ENCODE results near the gene TEX14.

DNA sequence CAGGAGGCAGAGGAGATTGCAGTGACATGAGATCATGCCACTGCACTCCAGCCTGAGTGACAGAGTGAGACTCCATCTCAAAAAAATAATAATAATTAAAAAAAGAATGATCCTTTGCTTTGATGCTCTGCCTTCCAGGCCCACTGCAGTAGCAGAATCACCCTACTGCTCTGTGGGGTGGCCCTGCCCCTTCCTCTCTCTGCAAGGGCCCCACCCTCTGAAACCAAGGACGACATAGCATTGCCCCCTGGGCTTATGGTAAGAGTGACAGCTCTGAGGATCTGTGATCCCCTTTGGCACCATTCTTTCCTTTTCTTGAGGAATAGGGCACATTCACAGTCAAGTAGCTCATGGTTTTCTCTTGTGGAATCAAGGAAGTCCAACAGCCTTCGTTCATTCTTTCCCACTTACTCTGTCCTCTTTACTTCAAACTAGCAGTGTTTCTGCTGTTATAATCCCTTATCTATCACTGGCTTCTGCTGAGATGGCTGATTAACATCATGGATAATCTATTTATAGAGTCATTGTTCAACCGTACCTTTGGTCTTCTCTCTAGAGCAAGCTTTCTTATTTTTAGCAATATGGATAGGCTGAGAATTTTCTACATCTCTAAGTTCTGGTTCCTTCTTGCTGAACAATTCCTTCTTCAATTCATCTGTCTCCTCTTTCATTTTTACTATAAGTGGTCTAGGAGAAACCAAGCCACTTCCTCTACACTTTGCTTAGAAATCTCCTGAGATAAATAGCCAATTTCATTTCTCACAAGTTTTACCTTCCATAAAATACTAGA is 14.7 kb upstream of the TEX14 start:
- TF ChIP-seq POLR2A (IDR thresholded peaks at IDR 0.05): no peak
- TF ChIP-seq, protein P1, sequence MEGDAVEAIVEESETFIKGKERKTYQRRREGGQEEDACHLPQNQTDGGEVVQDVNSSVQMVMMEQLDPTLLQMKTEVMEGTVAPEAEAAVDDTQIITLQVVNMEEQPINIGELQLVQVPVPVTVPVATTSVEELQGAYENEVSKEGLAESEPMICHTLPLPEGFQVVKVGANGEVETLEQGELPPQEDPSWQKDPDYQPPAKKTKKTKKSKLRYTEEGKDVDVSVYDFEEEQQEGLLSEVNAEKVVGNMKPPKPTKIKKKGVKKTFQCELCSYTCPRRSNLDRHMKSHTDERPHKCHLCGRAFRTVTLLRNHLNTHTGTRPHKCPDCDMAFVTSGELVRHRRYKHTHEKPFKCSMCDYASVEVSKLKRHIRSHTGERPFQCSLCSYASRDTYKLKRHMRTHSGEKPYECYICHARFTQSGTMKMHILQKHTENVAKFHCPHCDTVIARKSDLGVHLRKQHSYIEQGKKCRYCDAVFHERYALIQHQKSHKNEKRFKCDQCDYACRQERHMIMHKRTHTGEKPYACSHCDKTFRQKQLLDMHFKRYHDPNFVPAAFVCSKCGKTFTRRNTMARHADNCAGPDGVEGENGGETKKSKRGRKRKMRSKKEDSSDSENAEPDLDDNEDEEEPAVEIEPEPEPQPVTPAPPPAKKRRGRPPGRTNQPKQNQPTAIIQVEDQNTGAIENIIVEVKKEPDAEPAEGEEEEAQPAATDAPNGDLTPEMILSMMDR (IDR thresholded peaks at IDR 0.05): no peak
- TF ChIP-seq POLR2AphosphoS5 (IDR thresholded peaks at IDR 0.05): no peak
